SU-DHL-6 (cell line): Measurements from ENCODE around the gene OR52D1.

Experiments used
- H2AFZ ChIP-seq: fragments of 200-600 bp; sonication (generic); 2 replicates; pipeline ENCODE4 v1.6.1; 2014; ENCODE audit warnings: low read depth, mild to moderate bottlenecking, moderate library complexity, mixed read lengths, antibody characterized with exemption, low read length; ENCODE audit not compliant: severe bottlenecking
- H3F3A ChIP-seq: fragments of 200-600 bp; shearing (Covaris generic); 2 replicates; pipeline ENCODE4 v1.6.0; 2016; ENCODE audit warnings: antibody characterized with exemption, mild to moderate bottlenecking; ENCODE audit not compliant: insufficient read depth
- H3K27ac ChIP-seq: fragments of 200-600 bp; sonication (generic); 2 replicates; pipeline ENCODE4 v1.5.1; 2016; ENCODE audit warnings: low read depth, mild to moderate bottlenecking, low read length, moderate library complexity, mixed read lengths
- H3K27me3 ChIP-seq: fragments of 200-600 bp; sonication (generic), shearing (Covaris generic); 2 replicates; pipeline ENCODE4 v1.6.0; 2014; ENCODE audit warnings: mild to moderate bottlenecking, low read length
- H3K36me3 ChIP-seq: fragments of 200-600 bp; sonication (generic); 2 replicates; pipeline ENCODE4 v1.6.1; 2014; ENCODE audit warnings: mild to moderate bottlenecking, low read length, mixed read lengths
- H3K4me2 ChIP-seq: fragments of 300-600, 200-600 bp; shearing (Covaris generic), sonication (generic); 2 replicates; pipeline ENCODE4 v1.6.0; 2014; ENCODE audit warnings: low read length, low read depth, mild to moderate bottlenecking; ENCODE audit not compliant: poor library complexity, severe bottlenecking
- H3K4me3 ChIP-seq: fragments of 200-600 bp; sonication (generic); 2 replicates; pipeline ENCODE4 v1.5.1; 2014; ENCODE audit warnings: antibody characterized with exemption, low read length, mild to moderate bottlenecking, mixed read lengths; ENCODE audit not compliant: insufficient read depth, poor library complexity, severe bottlenecking
- H3K79me2 ChIP-seq: fragments of 200-600 bp; sonication (generic); 2 replicates; pipeline ENCODE4 v1.6.1; 2014; ENCODE audit warnings: mild to moderate bottlenecking, low read length, moderate library complexity; ENCODE audit not compliant: insufficient read depth
- H3K9ac ChIP-seq: fragments of 200-600 bp; sonication (generic); 2 replicates; pipeline ENCODE4 v1.7.0; 2014; ENCODE audit warnings: mild to moderate bottlenecking, low read length
- H3K9me2 ChIP-seq: fragments of 200-600 bp; sonication (generic); replicated peaks from 2 replicates; pipeline ENCODE4 v1.6.1; 2014; ENCODE audit warnings: low read length; ENCODE audit not compliant: insufficient read depth
- H3K9me3 ChIP-seq: fragments of 200-600 bp; sonication (generic); 2 replicates; pipeline ENCODE4 v1.6.1; 2014; ENCODE audit warnings: low read length, mixed read lengths; ENCODE audit not compliant: insufficient read depth
- H4K20me1 ChIP-seq: fragments of 200-600 bp; sonication (generic); 2 replicates; pipeline ENCODE4 v1.6.1; 2014; ENCODE audit warnings: low read depth, mild to moderate bottlenecking, antibody characterized with exemption, low read length, moderate library complexity, mixed read lengths
- CTCF ChIP-seq: fragments of 200-600 bp; sonication (generic); IDR thresholded peaks from one replicate; pipeline ENCODE4 v1.5.1; 2017; ENCODE audit warnings: antibody characterized with exemption, mild to moderate bottlenecking, low read length, moderate library complexity; ENCODE audit not compliant: insufficient read depth, poor library complexity, severe bottlenecking
- EZH2phosphoT487 ChIP-seq: fragments of 200-600 bp; sonication (generic), shearing (Covaris generic); conservative IDR thresholded peaks from 2 replicates; pipeline ENCODE4 v1.6.1; 2018; ENCODE audit warnings: mild to moderate bottlenecking, antibody characterized with exemption, low read length, moderate library complexity, mixed read lengths

The OR52D1 gene

GRCh38 chr11:5488385-5488784 is at the start of gene OR52D1:
Gene OR52D1 (plus strand): TSS chr11:5488685. CDS start chr11:5488707, 22 bp downstream.
- Histone ChIP-seq H3K9me2 (no peaks in the 10 kb centered on the region), H3F3A (no peaks in the 10 kb centered on the region), H3K4me2 (no peak within 1 kb of the TSS), H3K9ac (no peak within 1 kb of the TSS), H3K79me2 (no peaks in the 10 kb centered on the region), H2AFZ (no peak within 1 kb of the TSS), H3K4me3 (no peak within 1 kb of the TSS), H3K27me3 (no peaks in the 10 kb centered on the region), H3K27ac (no peak within 1 kb of the TSS), H3K36me3 (no peaks in the 10 kb centered on the region), H4K20me1 (no peaks in the 10 kb centered on the region), H3K9me3 (no peaks in the 10 kb centered on the region)
- no peak for TF ChIP-seq CTCF
- no peak for TF ChIP-seq EZH2phosphoT487

- no peak within 1 kb of the TSS for H3K9ac ChIP-seq
- no peaks in the 10 kb centered on the region for H3K36me3 ChIP-seq
- no peak within 1 kb of the TSS for H3K27ac ChIP-seq
- no peaks in the 10 kb centered on the region for H4K20me1 ChIP-seq
- no peak for TF ChIP-seq EZH2phosphoT487
- TF ChIP-seq CTCF = no peak
- H3K9me2 ChIP-seq = no peaks in the 10 kb centered on the region
- H3K79me2 ChIP-seq = no peaks in the 10 kb centered on the region
- no peak within 1 kb of the TSS for H3K4me2 ChIP-seq
- H3F3A ChIP-seq = no peaks in the 10 kb centered on the region
- no peaks in the 10 kb centered on the region for H3K27me3 ChIP-seq
- no peak within 1 kb of the TSS for H3K4me3 ChIP-seq
- H2AFZ ChIP-seq = no peak within 1 kb of the TSS
- H3K9me3 ChIP-seq = no peaks in the 10 kb centered on the region
Measured at GRCh38 chr11:5441414-5441813, 47.1 kb upstream of the OR52D1 start, which contains the start of gene OR51I1. Gene OR51I1 (minus strand): TSS chr11:5441514. CDS start chr11:5441514, 0 bp downstream.

- H4K20me1 ChIP-seq = no peaks in the 10 kb centered on the region
- H3K79me2 ChIP-seq = no peaks in the 10 kb centered on the region
- H3F3A ChIP-seq = no peaks in the 10 kb centered on the region
- TF ChIP-seq CTCF (no peak), EZH2phosphoT487 (no peak)
- H3K27me3 ChIP-seq = no peaks in the 10 kb centered on the region
- H2AFZ ChIP-seq = no peak overlapping the region
- no peak overlapping the region for H3K9ac ChIP-seq
- no peaks in the 10 kb centered on the region for H3K9me2 ChIP-seq
- no peak overlapping the region for H3K4me2 ChIP-seq
- no peaks in the 10 kb centered on the region for H3K9me3 ChIP-seq
- H3K36me3 ChIP-seq = no peaks in the 10 kb centered on the region
- no peak overlapping the region for H3K4me3 ChIP-seq
- no peak overlapping the region for H3K27ac ChIP-seq
Measured at GRCh38 chr11:5443835-5444393, 44.6 kb upstream of the OR52D1 start.
